T-helper 1 cell treated with Interleukin-12 subunit alpha and Interleukin-12 subunit beta and Interleukin-4 antibody, amounts not matched to agents 30 ng/mL and 1 ng/mL, for 36 hours (primary cell): ENCODE measurements around the gene MRPL14. TPM values are rescaled to one million over a fixed set of nuclear protein-coding genes. Genes with fewer than 3 reads are reported as not detected.

ENCODE experiments used
- intact Hi-C: fragments of 100-400 bp; cut with micrococcal nuclease; formaldehyde crosslinking; loops from one replicate; pipeline ENCODE4 v1.15.1; 2024
- total RNA-seq: library from RNA; stranded (reverse); gene quantifications from 2 replicates; pipeline ENCODE4 v1.2.3, GENCODE V29; 2022

Gene MRPL14
- total RNA-seq, 1 donor from 2014 or later, result 54.6 TPM

DNA sequence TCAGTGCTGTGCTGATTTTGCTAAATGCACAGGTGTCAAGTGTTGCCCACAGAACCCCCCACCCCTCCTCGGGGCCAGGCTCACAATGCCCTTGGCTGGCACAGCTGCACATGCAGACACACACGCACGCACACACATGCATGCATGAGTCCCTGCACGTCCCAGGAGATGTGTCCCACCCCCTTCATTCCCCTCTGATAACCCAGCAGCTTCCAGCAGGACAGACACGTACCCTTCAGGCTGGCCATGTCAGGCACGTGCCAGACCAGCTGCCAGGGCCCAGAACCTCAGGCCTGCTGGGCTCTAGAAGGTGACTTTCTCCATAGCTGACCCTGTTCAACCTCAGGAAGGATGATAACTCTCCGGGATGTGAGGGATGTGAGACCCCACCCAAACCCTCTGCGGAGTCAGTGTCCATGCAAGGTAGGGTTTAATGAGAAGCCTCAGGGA lies 44.4 kb downstream of the MRPL14 start:
- intact Hi-C loops, result no loop called here

DNA sequence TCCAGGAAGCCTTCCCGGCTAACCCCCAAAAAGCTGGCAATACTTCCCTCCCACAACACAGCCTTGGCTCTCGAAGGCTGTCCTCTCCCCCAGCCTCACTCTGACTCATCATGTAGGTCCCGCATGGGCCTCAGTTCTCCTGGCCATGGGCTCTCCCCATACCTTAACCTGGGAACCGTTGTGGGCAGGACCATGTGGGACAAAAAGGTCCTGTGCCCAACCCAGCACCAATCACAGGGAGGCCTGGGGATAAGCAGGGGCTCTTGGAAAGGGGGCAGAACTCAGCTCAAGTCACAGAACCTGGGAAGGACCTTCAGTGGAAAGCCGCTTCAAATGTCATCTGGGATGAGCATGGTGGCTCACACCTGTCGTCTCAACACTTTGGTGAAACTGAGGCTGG lies 45.5 kb downstream of the MRPL14 start:
- intact Hi-C loops, result no loop called here

DNA sequence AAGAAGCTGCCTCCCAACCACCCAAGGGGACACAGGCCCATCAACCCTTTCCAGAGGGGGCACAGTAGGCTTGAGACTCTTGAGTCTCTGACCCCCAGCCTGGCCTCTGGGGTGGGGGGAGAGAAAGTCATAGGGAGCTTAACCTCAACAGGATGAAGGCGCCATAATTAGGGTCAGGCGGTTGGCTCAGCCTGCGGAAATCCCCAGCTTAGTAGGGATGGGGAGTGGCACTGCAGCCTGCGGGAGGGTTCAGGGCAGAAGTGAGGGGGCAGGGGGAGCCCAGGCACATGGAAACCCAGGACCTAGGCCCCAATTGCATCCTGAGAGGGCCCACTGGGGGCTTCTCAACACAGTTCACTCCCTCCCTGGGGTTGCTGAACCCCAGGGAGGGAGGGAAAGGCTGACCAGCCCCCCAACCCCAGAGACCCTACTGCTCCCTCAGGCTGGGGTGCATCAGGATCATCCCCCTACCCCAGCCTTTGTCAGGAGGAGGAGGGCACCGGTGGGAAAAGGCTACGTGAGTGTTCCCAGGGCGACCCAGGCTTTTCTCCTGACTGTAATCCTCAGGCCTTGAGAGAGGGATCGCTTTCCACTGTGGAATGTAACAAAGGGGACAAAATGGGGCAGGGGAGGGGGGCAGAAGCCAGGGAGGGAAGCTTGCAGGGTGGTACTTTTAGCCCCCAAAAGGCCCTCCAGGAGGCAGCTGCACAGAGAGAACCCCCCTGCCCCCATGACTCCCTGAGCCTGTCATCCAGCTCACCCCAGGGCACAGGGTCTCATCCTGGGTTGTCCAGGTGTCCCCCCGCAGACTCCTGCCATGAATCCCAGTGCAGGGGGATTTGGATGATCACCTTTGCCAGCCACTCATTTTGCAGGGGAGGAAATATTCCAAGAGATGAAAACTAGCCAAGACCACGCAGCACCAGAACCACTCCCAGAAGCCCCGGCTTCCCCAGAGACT lies 46.4 kb downstream of the MRPL14 start:
- intact Hi-C loops, result no loop called here

DNA sequence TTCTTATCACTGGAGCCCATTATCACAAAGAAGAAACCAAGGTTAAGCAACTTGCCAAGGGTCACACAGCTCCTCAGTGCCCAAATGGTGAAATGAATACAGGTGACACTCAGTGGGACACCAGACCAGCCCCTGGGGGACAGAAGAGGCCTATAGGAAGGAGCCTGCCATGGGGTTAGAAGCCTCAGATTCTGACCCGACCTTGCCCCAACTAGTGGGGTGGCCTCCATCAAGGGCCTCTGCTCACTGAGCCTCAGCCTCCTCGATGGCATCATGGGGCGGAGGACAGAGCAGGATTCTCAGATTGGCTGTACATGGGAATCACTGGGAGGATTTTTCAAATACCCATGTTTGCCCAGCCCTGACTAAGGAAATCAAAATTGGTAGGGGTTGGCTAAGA lies 47.6 kb downstream of the MRPL14 start:
- intact Hi-C loops, result loop anchor here (1.0 to 10.0 kb wide), 7 partner anchors 305 to 1025 kb away; partner anchors contain the start of genes CUL7, KLC4, MRPL2 and POLH

DNA sequence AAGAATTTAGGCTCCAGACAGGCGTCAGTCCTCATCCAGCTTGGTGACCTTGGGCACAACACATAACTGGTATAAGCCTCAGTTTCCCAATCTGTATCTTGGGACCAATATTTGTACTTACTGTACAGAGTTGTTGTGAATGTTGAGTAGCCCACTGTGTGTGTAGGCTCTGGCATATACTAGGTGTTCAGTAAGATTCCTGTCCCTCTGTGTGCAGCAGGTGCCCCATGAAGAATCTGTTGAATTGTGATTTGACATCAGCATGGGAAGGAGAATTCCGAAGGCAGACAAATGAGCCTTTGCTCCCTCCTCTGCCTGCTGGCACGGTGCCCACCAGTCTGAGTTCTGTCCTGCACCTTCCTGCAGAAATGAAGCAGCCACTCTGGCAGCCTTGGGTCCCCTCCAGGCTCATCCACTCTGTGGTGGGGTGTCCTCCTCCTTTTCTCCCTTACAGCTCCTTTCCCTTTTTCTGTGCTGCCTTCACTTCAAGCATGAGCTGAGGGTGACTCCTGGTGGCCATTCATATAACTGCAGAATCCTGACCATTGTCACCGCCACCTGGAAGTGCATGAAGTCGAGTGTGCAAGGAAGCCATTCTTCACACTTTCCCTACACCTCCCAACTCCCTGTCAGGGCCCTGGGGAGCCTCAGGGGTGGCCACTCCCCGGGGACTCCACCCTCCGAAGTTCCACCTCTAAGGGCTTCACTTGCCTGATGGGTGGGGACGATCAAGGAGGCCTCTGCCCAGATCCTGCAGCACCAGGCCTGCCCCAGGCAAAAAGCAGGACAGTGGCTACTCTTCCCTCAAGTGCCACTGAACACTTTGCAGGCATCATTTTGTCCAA lies 48.2 kb downstream of the MRPL14 start:
- intact Hi-C loops, result loop anchor here (1.0 to 10.0 kb wide), 7 partner anchors 305 to 1024 kb away; partner anchors contain the start of genes CUL7, KLC4, MRPL2 and POLH

DNA sequence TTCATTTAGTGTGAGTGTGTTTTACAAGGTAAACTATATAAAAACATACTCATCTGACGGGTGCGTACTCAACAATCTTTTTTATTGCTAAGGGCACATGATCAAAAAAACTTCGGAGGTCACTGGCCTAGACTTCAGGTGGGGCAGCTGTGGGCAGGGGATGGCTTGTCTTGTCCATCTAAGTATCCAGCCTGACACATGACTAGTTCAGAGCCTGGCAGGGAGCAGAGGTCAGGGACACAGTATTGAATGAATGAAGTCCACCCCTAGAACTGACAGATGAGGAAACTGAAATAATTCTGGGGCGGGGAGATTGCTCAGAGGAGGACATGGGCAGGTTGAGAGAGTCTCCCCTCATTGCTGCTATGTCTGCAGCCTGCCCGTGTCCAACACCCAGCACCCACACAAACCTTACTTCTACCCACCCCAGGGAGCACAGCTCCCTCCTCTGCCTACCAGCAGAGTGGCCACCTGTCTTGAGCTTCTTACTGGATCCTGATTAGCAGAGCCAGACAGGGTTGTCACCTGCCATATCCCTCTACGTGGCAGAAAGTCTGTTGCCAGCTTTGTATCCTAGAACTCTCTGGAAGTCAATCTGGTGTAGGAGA lies 48.9 kb downstream of the MRPL14 start:
- intact Hi-C loops, result loop anchor here (10.0 kb wide), 2 partner anchors 504 to 1024 kb away; partner anchors contain the start of genes CUL7, KLC4, MRPL2 and POLH

DNA sequence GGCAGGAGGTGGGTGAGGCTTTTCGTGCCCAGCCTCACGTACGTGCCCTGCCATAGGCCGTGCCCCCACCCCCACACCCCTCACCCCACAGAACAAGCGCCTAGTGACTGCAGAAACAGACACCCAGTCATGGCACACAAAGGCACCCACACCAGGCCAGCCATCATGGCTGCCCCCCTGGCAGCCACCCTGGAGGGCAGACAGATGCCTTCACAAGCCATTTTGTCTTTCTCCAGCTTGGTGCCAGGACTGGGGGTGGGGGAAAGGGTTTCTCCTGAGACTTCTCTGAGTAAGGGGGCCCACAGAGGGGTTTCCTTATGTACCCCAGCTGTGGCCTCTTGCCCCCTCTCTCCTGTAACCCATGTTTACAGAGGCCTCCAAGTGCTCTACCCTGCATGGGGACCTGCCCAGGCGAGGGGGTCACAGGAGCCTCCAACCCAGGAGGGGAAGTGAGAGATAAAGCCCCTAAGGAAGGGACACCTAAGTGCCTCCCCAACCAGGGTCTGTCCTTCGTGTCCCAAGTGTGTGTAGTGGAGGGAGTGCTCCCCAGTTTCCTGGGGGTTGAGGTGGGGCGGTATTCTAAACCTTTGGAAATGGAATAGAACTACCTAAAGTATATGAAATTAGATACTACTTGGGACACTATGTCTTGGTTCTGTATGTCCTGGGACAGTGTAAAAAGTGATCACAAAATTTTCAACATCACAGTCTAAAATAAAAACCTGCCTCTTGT lies 49.9 kb downstream of the MRPL14 start:
- intact Hi-C loops, result loop anchor here (10.0 kb wide), 2 partner anchors 503 to 1023 kb away; partner anchors contain the start of genes CUL7, KLC4, MRPL2 and POLH

DNA sequence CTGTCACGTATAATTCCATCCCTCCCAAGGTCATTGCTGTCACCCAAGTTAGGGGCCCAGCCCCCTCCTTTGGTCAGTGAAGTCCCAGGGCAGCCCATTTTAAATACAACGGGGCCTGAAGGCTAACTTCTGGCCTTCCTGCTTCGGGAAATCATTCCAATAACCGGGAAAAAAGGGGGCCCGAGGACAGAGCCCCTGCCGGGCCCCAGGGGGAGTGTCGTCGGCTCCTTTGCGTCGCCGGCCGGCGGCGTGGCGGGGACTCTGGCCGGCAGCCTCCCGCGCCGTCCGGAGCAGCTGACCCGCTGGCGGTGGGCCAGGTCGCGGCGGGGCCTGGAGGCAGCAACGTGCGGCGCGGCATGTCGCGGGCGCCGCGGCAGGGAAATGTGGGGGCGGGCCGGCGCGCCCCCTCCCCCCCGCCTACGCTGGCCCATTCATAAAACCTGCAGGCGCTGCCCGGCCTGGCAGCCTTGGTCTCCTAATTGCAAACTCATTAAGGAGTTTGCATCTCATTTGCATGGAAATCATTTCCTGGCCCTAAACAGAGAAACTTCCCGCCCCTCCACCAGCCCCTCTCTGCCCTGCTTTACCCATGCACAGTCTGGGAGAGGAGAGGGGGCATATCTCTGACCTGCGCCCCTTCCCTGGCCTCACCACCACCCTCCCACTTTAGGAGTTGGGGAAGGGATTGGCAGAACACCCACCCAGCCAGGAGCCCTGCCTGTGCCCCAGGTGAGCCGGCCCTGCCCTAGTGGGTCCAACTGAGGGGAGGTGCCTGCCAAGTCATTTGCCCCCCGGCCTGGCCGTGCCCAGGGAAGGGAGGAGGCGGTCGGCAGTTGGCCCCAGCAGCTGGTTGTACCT lies 50.7 kb downstream of the MRPL14 start:
- intact Hi-C loops, result loop anchor here (10.0 kb wide), 2 partner anchors 502 to 1022 kb away; partner anchors contain the start of genes CUL7, KLC4, MRPL2 and POLH

DNA sequence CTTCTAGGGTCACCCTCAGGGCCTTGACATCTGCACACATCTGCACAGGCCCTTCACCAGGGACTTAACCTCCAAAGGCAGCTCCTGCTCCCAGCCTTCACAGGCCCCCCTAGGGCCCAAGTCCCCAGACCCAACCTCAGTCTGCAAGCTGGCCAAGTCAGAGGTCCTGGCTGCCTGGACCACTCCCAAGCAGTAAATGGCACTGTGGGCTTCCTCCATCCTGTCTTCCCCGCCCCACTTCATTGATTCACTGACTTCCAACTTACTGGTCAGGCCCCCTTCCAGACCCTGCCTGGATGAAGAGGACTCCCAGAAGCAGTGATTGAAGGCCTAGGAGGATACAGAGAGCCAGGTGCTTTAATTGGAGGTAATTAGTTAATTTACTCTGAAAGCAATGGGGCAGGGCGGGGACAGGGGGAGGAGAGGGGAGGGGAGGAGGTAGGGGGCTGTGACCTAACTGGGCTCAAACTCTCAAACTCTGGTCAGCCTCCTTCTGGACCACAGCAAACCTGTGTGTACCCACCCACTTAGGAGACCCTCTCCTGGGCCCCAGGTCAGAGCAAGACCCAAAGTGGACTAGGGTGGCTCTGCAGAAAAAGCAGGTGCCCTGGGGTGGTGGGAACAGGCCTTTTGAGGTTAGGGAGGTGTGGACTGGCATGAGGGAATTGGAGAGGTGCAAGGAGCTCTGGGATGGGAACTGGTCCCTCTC lies 51.5 kb downstream of the MRPL14 start:
- intact Hi-C loops, result loop anchor here (10.0 kb wide), 2 partner anchors 501 to 1021 kb away; partner anchors contain the start of genes CUL7, KLC4, MRPL2 and POLH

DNA sequence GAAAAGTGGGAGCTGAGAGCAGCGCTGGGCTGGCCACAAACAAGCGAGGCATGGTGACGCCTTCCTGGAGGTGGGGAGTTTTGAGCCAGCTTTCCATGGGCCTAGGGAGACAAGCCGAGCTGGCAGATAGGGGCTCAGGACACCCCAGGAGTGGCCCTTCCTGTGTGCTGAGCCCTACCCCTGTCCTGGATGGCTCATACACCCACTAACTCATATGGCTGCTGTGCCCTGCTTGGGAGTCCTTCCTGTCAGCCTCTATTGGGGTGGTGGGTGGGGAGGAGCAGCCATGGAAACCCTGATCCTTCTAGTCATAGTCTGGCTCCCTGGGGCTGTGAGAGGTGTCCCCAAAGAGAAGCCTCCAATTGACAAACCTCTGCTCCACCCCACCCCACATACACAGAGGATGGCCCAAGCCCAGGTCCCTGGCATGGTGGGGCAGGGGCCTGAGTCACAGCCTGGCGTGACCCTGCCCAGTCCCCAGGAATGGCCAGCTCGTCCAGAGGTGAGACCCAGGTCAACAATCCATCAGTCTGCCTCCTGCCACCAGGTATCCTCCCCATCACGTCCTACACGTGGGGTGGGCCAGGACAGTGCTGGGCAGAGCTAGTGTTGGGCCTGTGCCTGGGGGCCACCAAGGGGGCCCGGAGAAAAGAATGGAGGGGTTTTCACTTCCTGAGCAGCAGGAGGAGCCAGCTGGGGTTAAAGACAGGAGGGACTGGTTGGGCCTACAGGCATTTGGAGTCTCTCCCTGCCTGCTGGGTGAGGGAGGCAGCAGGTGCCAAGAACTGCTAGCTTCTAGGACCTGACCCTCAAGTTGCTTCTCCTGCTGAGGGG lies 52.2 kb downstream of the MRPL14 start:
- intact Hi-C loops, result loop anchor here (1.0 to 10.0 kb wide), 9 partner anchors 51 to 1020 kb away; partner anchors contain the start of genes CUL7, KLC4, MRPL2 and POLH

DNA sequence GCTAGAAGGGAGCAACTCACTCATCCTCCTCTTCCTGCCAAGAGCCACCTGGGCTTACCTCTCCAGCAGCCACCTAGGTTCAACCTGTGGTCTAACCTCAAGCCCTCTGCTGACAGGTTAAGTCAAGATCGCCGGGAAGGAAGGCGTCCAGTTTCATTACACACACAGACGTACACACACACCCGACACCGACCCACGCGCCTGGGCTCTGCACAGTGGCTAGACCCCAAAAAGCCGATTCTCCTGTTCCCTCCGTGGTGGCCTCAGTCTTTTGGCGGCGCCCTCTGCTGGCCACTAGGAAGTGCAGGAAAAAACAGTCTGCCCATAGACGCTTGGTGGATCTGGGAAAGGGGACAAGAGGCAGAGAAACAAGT lies 52.8 kb downstream of the MRPL14 start:
- intact Hi-C loops, result loop anchor here (1.0 to 10.0 kb wide), 9 partner anchors 52 to 1020 kb away; partner anchors contain the start of genes CUL7, KLC4, MRPL2 and POLH

DNA sequence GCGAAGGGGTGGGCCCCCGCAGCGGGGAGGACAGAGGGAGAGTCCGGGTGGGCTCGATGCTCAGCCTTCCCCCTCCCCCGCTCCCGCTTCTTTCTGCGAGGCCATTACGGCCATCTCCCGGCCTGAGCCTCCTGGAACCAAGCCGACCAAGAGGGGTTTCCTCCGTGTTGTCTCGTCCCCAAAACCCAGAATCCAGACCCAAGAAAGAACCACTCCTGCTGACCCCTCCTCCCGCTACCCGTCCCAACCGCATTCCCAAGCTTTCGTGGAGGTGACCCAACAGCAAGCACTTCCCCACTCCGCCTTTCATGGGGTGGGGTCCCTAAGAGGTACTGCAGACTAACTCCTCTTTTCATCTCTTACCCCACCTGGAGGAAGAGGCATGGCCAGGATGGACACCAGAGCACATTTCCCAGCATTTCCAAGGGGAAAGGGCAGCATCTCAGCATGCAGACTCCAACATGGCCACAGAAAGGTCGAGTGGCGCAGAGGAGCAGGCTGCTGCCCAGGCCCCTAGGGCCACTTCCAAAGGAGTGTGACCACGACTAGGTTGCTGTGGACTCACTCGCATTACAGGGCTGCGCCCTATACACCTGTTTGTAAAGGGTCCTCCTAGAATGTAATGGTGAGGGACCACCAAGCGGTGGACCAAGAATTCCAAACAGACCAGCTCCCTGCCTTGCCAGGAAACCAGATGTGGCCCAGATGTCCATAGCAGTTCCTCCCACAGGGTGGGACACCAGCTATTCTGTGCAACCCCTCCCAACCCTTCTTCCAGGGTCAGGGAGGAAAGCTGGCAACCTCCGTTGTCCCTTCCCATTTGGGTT lies 53.4 kb downstream of the MRPL14 start:
- intact Hi-C loops, result loop anchor here (1.0 to 10.0 kb wide), 11 partner anchors 25 to 1019 kb away; partner anchors contain the start of genes CUL7, GTPBP2, KLC4 and MRPL2

DNA sequence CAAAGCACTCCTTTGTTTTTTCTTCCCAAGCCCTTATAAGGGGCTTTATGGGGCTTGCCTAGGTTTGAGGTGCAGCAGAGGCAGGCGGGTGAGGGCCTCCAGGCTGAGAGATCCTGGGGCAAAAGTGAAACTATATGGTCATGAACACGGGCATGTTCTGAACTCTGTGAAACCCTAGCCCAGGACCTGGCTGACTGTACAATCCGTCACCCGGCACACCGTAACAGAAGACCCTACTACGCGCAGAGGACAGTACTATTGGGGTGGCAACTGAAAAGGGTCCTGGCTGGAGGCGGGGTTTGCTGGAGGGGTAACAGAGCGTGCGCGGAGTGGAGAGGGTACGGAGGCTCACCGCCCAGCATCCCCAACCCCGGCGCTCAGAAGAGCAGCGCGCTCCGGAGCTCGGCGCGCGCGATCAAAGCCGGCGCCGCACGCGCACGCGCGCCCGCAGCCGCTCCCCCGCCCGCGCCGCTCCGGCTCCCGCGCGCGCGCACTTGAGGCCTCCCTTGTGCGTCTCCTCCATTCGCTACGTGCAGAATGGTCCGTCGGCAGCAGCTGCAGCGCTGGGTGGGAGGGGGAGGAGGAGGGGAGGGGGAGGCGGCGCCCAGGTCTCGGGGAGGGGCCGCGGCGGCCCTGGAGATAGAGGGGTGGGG lies 54.2 kb downstream of the MRPL14 start:
- intact Hi-C loops, result loop anchor here (1.0 to 10.0 kb wide), 6 partner anchors 24 to 1018 kb away; partner anchors contain the start of genes CUL7, GTPBP2, KLC4 and MRPL2

DNA sequence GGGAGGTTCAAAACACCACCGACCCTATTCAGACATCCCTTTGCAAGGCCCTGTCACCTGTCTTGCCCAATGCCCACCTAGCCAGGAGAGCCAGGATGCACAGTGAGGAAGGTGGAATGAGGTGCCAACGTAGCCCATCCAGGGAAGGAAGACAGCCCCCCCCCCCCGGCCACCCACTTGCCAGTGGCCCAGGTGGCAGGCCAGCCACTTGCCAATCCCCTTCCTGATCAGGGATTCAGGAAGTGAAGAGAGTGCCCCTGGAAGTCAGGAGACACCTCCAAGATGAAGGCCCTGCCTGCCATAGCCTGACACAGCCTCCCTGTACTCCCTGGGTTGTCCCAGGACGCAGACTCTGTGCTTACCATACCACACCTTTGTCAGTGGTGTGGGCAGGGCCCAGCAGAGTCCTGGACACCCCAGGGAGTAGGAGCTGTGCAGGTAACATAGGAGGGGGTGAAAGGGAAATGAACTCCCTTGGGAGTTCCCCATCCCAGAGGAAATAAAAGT lies 54.7 kb downstream of the MRPL14 start:
- intact Hi-C loops, result loop anchor here (5.0 to 10.0 kb wide), 4 partner anchors 498 to 1018 kb away; partner anchors contain the start of genes CUL7, KLC4, MRPL2 and POLH

DNA sequence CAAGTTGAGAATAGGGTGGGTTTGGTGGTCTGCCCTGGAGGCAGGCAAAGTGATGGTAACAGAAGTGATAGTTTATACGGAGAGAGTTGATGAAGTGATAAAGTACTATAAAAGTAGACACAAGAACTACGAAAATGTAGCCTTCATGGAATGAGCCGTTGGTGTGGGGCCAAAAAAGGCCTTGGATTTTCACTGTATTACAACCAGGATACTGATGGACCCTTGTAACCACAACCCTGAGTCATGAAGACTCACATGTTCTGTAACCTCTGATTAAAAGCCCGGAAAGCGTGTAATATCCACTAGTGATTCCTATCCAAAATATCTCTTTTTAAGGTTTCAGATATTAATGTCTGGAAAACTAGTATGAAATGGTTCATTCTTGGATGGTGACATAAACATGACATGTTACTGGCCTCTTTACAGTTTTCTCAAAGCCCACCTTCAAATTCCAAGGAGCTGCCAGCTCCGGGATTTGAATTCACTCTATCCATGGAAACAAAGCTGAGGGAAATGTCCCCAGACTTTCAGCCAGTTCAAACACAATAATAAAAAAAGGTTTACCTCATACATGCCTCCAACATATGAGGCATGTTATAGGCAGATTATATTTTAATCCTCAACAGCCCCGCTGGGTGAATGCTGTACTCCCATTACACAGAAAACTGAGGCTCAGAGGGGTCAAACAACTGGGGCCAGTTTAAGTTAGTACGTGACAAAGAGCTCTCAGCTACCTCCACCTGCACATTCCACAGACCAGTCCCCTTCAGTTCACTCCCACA lies 55.4 kb downstream of the MRPL14 start:
- intact Hi-C loops, result loop anchor here (5.0 to 10.0 kb wide), 4 partner anchors 497 to 1017 kb away; partner anchors contain the start of genes CUL7, KLC4, MRPL2 and POLH
